ENCODE measurements around the gene MTSS2. TPM values are rescaled to one million over a fixed set of nuclear protein-coding genes. Genes with fewer than 3 reads are reported as not detected.

Gene MTSS2
- total RNA-seq, 4 donors from 2014 or later: 19.3 to 70.1 (median 32.4) TPM

DNA sequence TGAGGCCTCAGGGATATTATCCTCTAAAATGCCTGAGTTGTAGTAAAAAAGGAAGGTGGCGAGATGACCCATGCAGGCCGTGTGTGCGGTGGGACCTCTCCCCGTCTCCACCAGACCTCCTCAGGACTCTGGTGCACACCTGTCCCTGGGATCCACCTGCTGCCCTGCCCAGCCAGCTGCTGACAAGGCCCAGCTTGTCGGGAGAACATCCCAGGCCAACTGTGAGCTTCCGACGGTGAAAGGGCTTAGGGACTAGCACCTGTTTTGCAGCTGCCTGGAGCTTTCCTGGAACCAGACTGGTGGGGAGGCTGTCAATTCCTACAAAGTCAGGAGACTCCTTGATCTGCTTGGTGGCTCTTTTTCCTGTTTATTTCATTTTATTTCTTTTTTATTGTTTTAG, 27.9 kb downstream of the MTSS2 start:
- DNase-seq (ENCODE audit: low spot score): no peak
- no peak for ATAC-seq (ENCODE audit: low FRiP score)

DNA sequence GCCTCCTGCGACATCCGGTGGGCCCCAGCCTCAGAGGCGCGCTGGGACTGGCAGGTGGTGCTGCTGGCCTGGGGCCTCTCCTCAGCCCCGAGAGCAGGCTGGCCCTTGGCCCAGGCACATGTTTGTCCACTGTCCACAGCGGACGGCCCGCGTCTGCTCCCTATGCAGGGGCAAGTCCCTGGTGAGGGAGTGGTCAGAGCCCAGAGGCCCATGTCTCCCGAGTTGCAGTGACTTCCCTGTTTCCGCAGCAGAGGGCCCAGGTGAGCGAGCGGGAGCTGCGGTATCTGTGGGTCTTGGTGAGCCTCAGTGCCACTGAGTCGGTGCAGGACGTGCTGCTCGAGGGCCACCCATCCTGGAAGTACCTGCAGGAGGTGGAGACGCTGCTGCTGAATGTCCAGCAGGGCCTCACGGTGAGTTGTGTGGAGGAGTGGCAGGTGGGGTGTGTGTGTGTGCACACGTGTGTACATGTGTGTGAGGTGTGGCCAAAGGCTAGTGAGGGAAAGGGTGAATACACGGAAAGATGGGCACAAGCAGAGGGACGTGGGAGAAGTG, 29.1 kb downstream of the MTSS2 start:
- TF ChIP-seq, protein P1, sequence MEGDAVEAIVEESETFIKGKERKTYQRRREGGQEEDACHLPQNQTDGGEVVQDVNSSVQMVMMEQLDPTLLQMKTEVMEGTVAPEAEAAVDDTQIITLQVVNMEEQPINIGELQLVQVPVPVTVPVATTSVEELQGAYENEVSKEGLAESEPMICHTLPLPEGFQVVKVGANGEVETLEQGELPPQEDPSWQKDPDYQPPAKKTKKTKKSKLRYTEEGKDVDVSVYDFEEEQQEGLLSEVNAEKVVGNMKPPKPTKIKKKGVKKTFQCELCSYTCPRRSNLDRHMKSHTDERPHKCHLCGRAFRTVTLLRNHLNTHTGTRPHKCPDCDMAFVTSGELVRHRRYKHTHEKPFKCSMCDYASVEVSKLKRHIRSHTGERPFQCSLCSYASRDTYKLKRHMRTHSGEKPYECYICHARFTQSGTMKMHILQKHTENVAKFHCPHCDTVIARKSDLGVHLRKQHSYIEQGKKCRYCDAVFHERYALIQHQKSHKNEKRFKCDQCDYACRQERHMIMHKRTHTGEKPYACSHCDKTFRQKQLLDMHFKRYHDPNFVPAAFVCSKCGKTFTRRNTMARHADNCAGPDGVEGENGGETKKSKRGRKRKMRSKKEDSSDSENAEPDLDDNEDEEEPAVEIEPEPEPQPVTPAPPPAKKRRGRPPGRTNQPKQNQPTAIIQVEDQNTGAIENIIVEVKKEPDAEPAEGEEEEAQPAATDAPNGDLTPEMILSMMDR (IDR thresholded peaks at IDR 0.05): no peak
- DNase-seq (ENCODE audit: low spot score): no peak
- no peak for ATAC-seq (ENCODE audit: low FRiP score)

More for the DNA sequence above, 27.9 kb downstream of the MTSS2 start:
- TF ChIP-seq, protein P1 (IDR thresholded peaks at IDR 0.05): no peak

DNA sequence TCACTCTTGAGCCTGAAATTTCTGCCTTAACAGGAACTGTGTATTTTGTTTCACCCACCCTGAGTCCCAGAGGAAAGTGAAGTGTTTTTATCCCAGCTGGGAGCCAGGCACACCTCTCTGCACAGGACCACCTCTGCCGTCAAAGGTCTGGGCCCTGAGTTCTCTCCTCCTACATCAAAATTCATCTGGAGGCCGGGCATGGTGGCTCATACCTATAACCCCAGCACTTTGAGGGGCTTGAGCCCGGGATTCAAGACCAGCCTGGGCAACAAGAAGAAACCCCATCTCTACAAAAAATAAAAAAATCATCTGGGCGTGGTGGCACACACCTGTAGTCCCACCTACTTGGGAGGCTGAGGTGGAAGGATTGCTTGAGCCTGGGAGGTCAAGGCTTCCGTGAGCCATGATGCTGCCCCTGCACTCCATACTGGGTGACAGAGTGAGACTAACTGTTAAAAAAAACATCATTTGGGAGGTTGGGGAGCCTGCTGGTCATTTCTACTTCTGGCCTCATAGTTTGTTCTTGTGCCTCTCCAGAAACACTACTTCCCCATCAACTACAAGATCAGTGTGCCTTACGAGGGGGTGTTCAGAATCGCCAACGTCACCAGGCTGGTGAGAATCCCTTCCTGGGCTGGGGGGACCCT, 29.7 kb downstream of the MTSS2 start:
- no peak for DNase-seq (ENCODE audit: low spot score)
- no peak for ATAC-seq (ENCODE audit: low FRiP score)
- TF ChIP-seq, protein P1 (IDR thresholded peaks at IDR 0.05): no peak

DNA sequence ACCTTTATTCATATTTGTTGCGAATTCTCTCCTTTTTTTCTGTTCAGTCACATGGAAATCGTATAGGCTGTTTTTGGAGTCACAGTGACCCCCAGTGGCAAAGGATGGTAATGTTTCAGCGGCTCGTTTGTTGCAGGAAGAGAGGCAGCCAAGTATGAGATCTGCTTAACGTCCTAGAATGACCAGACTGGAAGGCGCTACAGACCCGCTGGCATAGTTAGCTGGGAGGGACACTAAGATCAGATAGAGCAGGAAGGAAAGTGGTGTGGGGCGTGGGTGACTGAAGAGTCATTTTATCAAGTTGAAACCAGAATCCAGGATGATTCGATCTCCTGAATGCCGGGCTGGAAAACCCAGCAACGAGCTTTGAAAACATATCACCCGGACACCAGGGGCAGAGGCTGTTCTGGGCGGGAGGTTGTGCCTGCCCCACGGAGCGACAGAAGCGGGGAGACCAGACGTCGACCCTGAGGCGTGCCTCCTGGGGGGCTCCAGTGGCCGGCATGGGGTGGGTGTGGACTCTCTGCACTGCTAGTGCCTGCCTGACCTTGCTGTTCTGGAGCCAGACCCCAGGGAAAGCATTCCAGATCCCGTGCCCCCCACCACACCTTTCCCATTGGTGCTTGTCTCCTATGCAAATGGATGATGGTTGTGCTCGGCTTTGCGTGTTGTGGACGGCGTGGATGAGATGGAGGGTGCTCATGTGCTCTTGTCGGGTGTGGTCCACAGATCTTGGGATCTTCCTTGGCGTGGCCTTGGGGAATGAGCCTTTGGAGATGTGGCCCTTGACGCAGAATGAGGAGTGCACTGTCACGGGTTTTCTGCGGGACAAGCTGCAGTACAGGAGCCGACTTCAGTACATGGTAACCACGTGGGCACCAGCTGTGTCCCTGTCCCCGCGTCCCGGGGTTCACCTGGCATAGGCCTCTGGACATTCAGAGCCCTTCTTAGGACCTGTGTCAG, 31.8 kb downstream of the MTSS2 start:
- TF ChIP-seq, protein P1 (IDR thresholded peaks at IDR 0.05): peak in 2 of 3 donors; percentile 86 to 87
- ATAC-seq (ENCODE audit: low FRiP score) (peak; percentile 81), DNase-seq (ENCODE audit: low spot score) (peak; percentile 70)

- no peak for ATAC-seq (ENCODE audit: low FRiP score)
- no peak for DNase-seq (ENCODE audit: low spot score)
- TF ChIP-seq, protein P1 (IDR thresholded peaks at IDR 0.05): no peak
These were observed 32.4 kb downstream of the MTSS2 start for GRCh38 chr16:70653406-70653805.

- TF ChIP-seq, protein P1 (IDR thresholded peaks at IDR 0.05): no peak
- ATAC-seq (ENCODE audit: low FRiP score) (no peak), DNase-seq (ENCODE audit: low spot score) (no peak)
These were observed 33.5 kb downstream of the MTSS2 start for GRCh38 chr16:70652322-70652721.

Data from omental fat pad (tissue), 4 donors.